GM19240 (cell line): Measurements from ENCODE around the gene PTCHD4.

ENCODE experiments used
- DNase-seq: peaks from one replicate; pipeline ENCODE4 v3.0.0; 2011; ENCODE audit warnings: low spot score; ENCODE audit not compliant: insufficient read length

PTCHD4 gene

GRCh38 chr6:48099713-48100587, 11.0 kb downstream of the PTCHD4 start:
- DNase-seq: no peak

DNA sequence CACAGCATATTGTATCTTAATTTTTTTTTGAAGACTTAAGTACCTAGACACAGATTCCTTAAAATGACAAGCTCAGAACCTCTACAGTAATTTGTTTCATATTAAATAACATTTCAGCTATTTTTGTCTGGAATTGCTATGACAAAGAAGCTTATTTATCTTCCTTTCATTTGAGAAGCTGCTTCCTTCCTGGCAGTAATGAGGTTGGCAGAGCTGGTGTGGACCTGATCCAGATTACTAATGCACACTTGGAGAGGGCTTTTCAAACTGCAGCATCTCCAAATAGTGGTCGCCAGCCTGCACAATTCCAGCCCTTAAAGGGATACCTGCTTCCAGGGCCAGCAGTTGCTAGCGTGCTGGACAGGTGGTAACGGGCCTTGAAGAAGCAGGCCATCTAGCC, 12.1 kb downstream of the PTCHD4 start:
- no peak for DNase-seq

GRCh38 chr6:48092550-48093217, 18.3 kb downstream of the PTCHD4 start:
- no peak for DNase-seq

- no peak for DNase-seq
Observed at GRCh38 chr6:48090546-48090945, 20.5 kb downstream of the PTCHD4 start.

DNA sequence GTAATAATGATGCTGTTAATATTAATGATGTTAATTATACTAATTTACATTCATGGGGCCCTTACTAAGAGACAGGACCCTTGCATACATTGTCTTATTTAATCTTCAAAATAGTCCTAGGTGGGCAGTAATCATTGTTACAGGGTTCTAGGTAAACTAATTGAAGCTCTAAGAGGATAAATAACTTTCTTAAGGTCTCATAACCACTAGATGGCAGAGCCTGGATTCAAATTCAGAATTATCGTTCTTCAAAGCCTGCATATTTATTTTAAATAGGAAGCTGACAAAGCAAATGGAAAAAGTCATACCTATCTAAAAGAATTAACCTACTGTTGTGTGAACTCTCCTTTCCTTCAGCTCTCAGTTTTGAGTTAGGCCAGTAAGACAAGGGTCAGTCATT, 23.5 kb downstream of the PTCHD4 start:
- no peak for DNase-seq

- DNase-seq: no peak
Observed at GRCh38 chr6:48086187-48086586, 24.8 kb downstream of the PTCHD4 start.

GRCh38 chr6:48085131-48085741, 25.8 kb downstream of the PTCHD4 start:
- no peak for DNase-seq

DNA sequence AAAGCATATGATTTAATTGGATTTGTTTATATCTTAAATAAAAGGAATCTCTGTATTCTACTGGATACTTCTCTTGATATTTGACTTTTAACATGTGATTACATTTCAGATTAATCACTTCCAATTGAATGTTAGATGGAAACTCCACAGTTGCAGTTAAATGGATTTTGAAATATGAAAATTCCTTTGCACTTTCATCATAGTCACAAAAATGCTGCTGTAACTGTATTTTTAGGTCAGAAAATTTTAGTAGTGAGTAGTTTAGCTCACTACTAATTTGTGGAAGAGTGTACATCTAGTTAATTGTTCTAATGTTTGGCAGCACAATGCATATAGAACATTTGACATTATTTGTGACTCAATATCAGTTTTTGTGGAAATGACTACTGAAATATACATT, 26.8 kb downstream of the PTCHD4 start:
- DNase-seq: no peak

GRCh38 chr6:48080227-48081009, 30.6 kb downstream of the PTCHD4 start:
- DNase-seq: no peak

- DNase-seq: no peak
Observed at GRCh38 chr6:48078120-48078519, 32.9 kb downstream of the PTCHD4 start.

- no peak for DNase-seq
Observed at GRCh38 chr6:48075181-48075580, 35.8 kb downstream of the PTCHD4 start.

DNA sequence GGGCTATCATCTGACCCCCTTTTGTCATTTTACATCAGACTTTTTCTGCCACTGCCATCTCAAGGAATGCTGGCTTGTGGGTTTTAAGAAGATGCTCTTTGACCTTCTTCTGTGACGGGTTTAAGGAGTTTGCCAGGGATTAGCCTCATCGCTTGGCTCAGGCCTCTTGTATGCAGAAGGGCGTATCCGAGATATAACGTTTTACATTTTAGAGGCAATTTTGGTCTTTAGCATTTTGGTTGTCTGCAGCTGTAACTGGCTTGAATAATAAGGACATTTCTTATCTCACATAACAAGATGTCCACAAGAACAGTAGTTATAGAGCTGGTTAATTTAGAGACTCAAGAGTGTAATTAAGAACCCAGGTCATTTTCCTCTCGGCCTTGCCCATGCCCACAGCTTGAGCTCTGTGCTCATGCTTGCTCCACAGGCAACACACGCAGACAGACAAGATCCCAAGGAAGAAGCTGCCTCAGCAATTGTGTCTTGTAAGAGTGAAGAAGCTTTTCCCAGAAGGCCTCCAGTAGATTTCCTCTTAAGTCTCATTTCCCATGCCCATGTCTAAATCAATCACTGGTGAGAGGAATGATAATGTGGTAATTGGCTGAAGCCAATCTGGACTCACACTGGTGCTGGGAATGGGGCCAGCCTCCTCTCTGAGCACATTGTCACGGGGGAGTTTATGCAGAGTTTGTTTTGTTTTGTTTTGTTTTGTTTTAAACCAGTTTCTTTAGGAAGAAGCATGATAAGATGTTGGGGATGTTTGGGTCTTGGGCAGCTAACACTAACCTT, 36.8 kb downstream of the PTCHD4 start:
- DNase-seq: no peak

DNA sequence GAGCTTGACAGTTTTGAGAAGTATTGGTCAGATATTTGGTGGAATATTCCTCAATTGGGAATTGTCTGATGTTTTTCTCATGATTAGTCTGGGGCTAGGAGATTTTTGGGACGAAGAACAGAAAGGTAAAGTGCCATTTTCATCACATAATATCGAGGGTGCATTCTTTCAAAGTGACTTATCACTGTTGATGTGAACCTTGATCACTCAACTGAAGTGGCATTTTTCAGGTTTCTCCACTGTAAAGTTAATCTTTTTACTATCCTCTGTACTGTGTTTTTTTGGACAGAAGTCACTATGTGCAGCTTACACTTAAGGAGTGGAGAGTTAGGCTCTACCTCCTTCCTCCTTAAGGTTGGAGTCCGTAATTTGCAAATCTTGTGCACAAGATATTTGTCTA, 39.2 kb downstream of the PTCHD4 start:
- DNase-seq: no peak

DNA sequence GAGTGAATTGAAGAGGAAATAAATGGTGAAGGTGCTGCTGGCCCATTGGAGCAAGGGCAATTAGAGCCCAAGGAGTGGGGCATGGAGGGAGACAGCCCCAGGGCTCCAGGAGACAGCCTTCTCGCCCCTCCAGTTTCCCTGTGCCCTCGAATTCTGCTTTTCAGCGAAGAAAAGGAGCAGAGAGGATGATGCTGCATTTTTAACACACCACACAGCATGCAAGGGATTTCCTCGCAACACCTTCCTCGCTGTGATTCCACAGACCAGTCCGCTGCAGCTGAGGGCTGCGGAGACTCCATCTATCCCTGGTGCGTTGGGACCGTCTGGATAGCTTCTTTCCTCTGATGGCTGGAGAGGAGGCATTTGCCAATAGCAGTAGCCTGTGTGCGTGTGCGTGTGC, 41.7 kb downstream of the PTCHD4 start:
- DNase-seq: no peak

GRCh38 chr6:48068278-48069251, 42.4 kb downstream of the PTCHD4 start:
- DNase-seq: no peak

DNA sequence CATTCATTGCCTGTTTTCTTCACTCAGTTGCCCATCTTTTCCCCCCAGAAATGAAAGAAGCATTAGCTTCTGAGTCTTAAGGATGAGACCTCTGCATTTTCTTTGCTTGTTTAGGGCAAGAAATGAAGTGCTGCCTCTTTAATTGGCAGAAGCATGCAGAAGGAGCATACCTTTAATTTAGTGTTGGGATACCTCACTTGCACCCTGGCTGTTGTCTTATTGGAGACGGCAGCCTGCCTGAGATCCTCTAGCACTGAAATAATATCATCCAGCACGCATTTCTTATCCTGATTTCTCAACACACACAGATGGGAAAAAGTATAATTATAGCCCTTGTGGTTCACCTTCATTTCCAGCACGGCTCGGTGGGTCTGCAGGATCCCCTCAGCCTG, 43.1 kb downstream of the PTCHD4 start:
- DNase-seq: no peak

DNA sequence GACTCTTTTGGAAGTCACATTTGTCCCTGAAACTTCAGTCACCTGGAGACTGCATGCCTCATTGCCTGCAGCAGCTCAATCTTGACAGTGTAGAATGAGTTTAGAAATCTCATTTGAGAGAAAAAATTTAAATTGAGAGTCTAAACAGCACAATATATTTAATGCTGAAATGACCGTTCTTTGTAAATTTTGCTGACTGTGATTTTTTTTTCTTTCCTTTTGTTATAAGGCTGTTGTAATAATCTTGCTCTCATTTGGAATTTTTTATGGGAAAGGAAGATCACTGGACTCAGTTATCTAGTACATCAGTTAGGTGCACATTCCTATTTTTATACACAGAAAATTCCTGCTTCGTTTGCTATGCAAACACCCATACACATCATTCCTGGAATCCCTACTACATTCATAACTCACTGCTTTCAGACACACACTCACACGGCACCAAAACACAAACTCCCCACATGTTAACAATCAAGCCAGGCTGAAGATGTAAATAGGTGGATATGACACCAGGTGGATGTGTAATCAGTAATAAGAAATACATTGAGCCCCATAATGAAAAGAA, 43.8 kb downstream of the PTCHD4 start:
- no peak for DNase-seq

DNA sequence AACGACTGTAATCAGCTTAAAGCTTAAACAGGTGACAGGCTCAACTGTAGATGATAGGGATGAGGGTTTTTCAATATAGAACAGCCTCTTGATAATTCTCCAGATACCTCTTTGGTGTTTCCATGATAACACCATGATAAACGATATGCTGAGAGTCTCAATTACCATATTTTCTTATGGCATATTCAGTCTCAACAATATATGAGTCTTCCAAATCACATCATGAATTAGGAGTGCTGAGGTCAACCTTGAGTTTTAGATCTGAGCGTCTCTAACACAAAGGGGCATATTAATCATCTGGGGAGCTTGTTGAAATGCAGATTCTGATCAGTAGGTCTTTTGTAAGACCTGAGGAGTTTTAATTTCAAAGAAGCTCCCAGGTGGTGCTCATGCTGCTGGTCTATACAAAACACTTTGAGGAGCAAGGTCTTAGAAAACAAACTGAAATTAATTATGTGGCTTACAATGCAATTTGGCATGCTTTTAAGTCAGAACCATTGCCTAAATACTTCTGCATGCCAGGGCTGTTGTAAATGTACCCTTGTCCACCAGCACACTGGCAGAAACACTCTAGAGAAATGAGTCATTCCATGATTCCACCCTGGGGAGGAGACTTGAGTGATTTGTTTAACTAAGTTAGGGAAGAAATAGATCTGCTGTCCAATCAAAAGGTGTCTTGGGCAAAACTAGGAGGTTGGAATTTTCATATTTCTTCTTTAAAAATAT, 49.6 kb downstream of the PTCHD4 start:
- DNase-seq: no peak
